HCT116 (cell line): ENCODE data around the gene NCKAP5L. TPM values are rescaled to one million over a fixed set of nuclear protein-coding genes. Genes with fewer than 3 reads are reported as not detected.

Experiments
- ATAC-seq: fragments of 200-7000 bp; cut with Tn5 transposase; 2 replicates; pipeline ENCODE4 v1.9.1; 2020; ENCODE audit warnings: mild to moderate bottlenecking, moderate library complexity
- BruUV-seq: library from RNA; stranded (reverse); fragments of 400-500 nt; replicated peaks from 2 replicates; lab custom pipeline; 2021; lab: Mats Ljungman, UMichigan
- CTCF ChIA-PET: fragments of 300-600 bp; sonication (Branson Sonifier 250); formaldehyde crosslinking; loops from one replicate; lab custom pipeline; 2021; ENCODE audit warnings: antibody characterized with exemption; lab: Charles Lee
- POLR2A ChIA-PET: fragments of 300-600, 350-600 bp; sonication (Branson Sonifier 250); formaldehyde crosslinking; loops from one replicate; lab custom pipeline; 2021; ENCODE audit warnings: antibody characterized with exemption; lab: Charles Lee
- RAD21 ChIA-PET, 2 experiments: fragments of 300-600 bp; sonication (Branson Sonifier 250); formaldehyde crosslinking; loops; one replicate each; lab custom pipeline; 2023; ENCODE audit warnings: low total read pairs in 2 of 2; ENCODE audit not compliant: uncharacterized antibody in 2 of 2, unreplicated experiment in 2 of 2, low non-redundant PET in 1 of 2; lab: Charles Lee
- DNase-seq: peaks from one replicate; pipeline ENCODE4 v3.0.0-alpha.2; 2010; ENCODE audit warnings: low read depth, low spot score
- H2AFZ ChIP-seq: fragments of 200-600 bp; shearing (Covaris generic), sonication (generic); 2 replicates; pipeline ENCODE4 v1.6.1; 2017; ENCODE audit warnings: low read depth, mixed run types, mixed read lengths, antibody characterized with exemption, low read length; ENCODE audit not compliant: poor library complexity, severe bottlenecking
- H3K27ac ChIP-seq: 2 replicates; pipeline ENCODE4 v1.5.1; 2012; ENCODE audit warnings: low read depth, low read length
- H3K27me3 ChIP-seq: fragments of 200-600 bp; sonication (generic); 2 replicates; pipeline ENCODE4 v1.6.1; 2016; ENCODE audit warnings: mixed run types, low read length, mixed read lengths; ENCODE audit not compliant: insufficient read depth
- H3K36me3 ChIP-seq, 2 experiments: fragments of 200-500 bp in 1 of 2; fragments of 200-600 bp in 1 of 2; sonication (Bioruptor generic) in 1 of 2; sonication (generic) in 1 of 2; 2 replicates each; pipeline versions ENCODE4 v1.5.1 to v1.6.1; 2014 to 2016; ENCODE audit warnings: low read length in 2 of 2, inconsistent platforms in 1 of 2, mixed read lengths in 1 of 2, mixed run types in 1 of 2; ENCODE audit not compliant: insufficient read depth in 2 of 2, control insufficient read depth in 1 of 2
- H3K4me1 ChIP-seq, 2 experiments: fragments of 200-600 bp in 1 of 2; sonication (generic) in 1 of 2; 2 replicates each; pipeline versions ENCODE4 v1.5.1 to v1.6.1; 2012 to 2017; ENCODE audit warnings: low read length in 2 of 2, inconsistent platforms in 1 of 2, mild to moderate bottlenecking in 1 of 2, mixed read lengths in 1 of 2, mixed run types in 1 of 2, moderate library complexity in 1 of 2; ENCODE audit not compliant: insufficient read depth in 2 of 2, control insufficient read depth in 1 of 2
- H3K4me2 ChIP-seq: fragments of 200-600 bp; sonication (generic); 2 replicates; pipeline ENCODE4 v1.6.1; 2017; ENCODE audit warnings: mixed run types, low read length, mixed read lengths
- H3K4me3 ChIP-seq, 2 experiments: fragments of 200-600 bp in 1 of 2; sonication (generic) in 1 of 2; replicated peaks in 1 of 2; 2 replicates each; pipeline ENCODE4 v1.5.1; 2011 to 2016; ENCODE audit warnings: low read length in 2 of 2, control low read depth in 1 of 2, low read depth in 1 of 2, mild to moderate bottlenecking in 1 of 2, mixed read lengths in 1 of 2, mixed run types in 1 of 2
- H3K79me2 ChIP-seq: fragments of 200-600 bp; sonication (generic); 2 replicates; pipeline ENCODE4 v1.6.1; 2017; ENCODE audit warnings: mild to moderate bottlenecking, mixed run types, low read length, moderate library complexity, mixed read lengths; ENCODE audit not compliant: insufficient read depth
- H3K9ac ChIP-seq: fragments of 200-600 bp; sonication (generic); 2 replicates; pipeline ENCODE4 v1.6.1; 2016; ENCODE audit warnings: low read length, mixed read lengths
- H3K9me2 ChIP-seq: fragments of 200-600 bp; sonication (generic), shearing (Covaris generic); 2 replicates; pipeline ENCODE4 v1.6.1; 2017; ENCODE audit warnings: mixed run types, mild to moderate bottlenecking, moderate library complexity; ENCODE audit not compliant: insufficient read depth
- H3K9me3 ChIP-seq, 2 experiments: fragments of 200-500 bp in 1 of 2; fragments of 200-600 bp in 1 of 2; sonication (Bioruptor generic) in 1 of 2; sonication (generic) in 1 of 2; 2 replicates each; pipeline ENCODE4 v1.6.1; 2014 to 2017; ENCODE audit warnings: low read length in 2 of 2, mixed read lengths in 2 of 2, inconsistent platforms in 1 of 2, low read depth in 1 of 2, mild to moderate bottlenecking in 1 of 2, mixed run types in 1 of 2, moderate library complexity in 1 of 2; ENCODE audit not compliant: control insufficient read depth in 1 of 2, insufficient read depth in 1 of 2
- H4K20me1 ChIP-seq: fragments of 200-600 bp; sonication (generic), shearing (Covaris generic); 2 replicates; pipeline ENCODE4 v1.6.1; 2017; ENCODE audit warnings: mixed run types, mild to moderate bottlenecking, moderate library complexity; ENCODE audit not compliant: insufficient read depth
- CBX3 ChIP-seq: IDR thresholded peaks from 2 replicates; pipeline ENCODE4 v1.6.1; 2012; ENCODE audit warnings: low read depth
- CTCF ChIP-seq, 3 experiments: fragments of 200-600 bp in 1 of 3; sonication (generic) in 1 of 3; IDR thresholded peaks in 2 of 3; conservative IDR thresholded peaks in 1 of 3; 2 replicates each; pipeline ENCODE4 v1.5.1; 2012 to 2017; ENCODE audit warnings: low read depth in 2 of 3, low read length in 2 of 3, antibody characterized with exemption in 1 of 3, borderline replicate concordance in 1 of 3, control low read depth in 1 of 3, mild to moderate bottlenecking in 1 of 3, mixed read lengths in 1 of 3, mixed run types in 1 of 3, moderate library complexity in 1 of 3; ENCODE audit not compliant: insufficient read depth in 1 of 3
- EGR1 ChIP-seq: IDR thresholded peaks from 2 replicates; pipeline ENCODE4 v1.6.1; 2012; ENCODE audit warnings: low read depth
- REST ChIP-seq: IDR thresholded peaks from 2 replicates; pipeline ENCODE4 v1.6.1; 2012; ENCODE audit warnings: low read depth
- SP1 ChIP-seq: IDR thresholded peaks from 2 replicates; pipeline ENCODE4 v1.6.1; 2012; ENCODE audit warnings: low read depth
- TCF7L2 ChIP-seq: IDR thresholded peaks from 2 replicates; pipeline ENCODE4 v1.7.0; 2011; ENCODE audit warnings: borderline replicate concordance, inconsistent platforms; ENCODE audit not compliant: insufficient read depth, insufficient read length; ENCODE audit errors: extremely low read depth
- YY1 ChIP-seq: IDR thresholded peaks from 2 replicates; pipeline ENCODE4 v1.6.1; 2011; ENCODE audit warnings: low read length, low read depth, moderate library complexity, mild to moderate bottlenecking; ENCODE audit not compliant: insufficient replicate concordance; ENCODE audit errors: extremely low read depth
- ZFX ChIP-seq: fragments of 450-650 bp; IDR thresholded peaks from 2 replicates; pipeline ENCODE4 v1.6.1; 2017
- ZNF274 ChIP-seq: fragments of 200-500 bp; sonication (Bioruptor generic); IDR thresholded peaks from 2 replicates; pipeline ENCODE4 v1.6.1; 2014; ENCODE audit warnings: mild to moderate bottlenecking, low read depth, low read length, inconsistent platforms
- intact Hi-C: fragments of 100-400 bp; cut with micrococcal nuclease; formaldehyde crosslinking; loops from 2 replicates; pipeline ENCODE4 v1.10.0; 2022
- total RNA-seq: library from RNA; stranded (reverse); gene quantifications from one replicate; pipeline ENCODE4 v1.2.1, GENCODE V29; 2021; ENCODE audit not compliant: unreplicated experiment
- TF ChIP-seq, protein P1 (sequence below): IDR thresholded peaks from 2 replicates; pipeline ENCODE4 v1.6.1; 2011; ENCODE audit warnings: mild to moderate bottlenecking, low read length, moderate library complexity; ENCODE audit not compliant: insufficient replicate concordance; ENCODE audit errors: extremely low read depth

Gene NCKAP5L
- total RNA-seq, 1 experiment from 2014 or later: 12.1 TPM

DNA sequence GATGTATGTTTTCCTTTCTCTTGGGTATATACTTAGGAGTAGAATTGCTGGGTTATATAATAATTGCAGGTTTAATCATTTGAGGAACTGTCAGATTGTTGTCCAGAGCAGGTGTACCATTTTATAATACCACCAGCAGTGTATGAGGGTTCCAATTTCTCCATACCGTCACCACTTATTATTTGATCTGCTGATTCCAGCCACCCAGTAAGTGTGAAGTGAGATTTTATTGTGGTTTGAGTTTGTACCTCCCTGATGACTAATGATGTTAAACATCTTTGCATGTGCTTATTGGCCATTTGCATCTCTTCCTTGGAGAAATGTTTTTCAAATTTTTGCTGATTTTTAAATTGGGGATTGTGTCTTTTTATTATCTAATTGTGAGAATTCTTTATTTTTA is 15.1 kb downstream of the NCKAP5L start (continued):
- TF ChIP-seq CTCF (IDR thresholded peaks at IDR 0.05 in 2 of 3, conservative IDR thresholded peaks at IDR 0.05 in 1 of 3; ENCODE audit: borderline replicate concordance in 1 of 3, insufficient read depth in 1 of 3, low read depth in 2 of 3, low read length in 2 of 3) (no peak), EGR1 (no peak), YY1 (no peak)
- TF ChIP-seq, protein P1, sequence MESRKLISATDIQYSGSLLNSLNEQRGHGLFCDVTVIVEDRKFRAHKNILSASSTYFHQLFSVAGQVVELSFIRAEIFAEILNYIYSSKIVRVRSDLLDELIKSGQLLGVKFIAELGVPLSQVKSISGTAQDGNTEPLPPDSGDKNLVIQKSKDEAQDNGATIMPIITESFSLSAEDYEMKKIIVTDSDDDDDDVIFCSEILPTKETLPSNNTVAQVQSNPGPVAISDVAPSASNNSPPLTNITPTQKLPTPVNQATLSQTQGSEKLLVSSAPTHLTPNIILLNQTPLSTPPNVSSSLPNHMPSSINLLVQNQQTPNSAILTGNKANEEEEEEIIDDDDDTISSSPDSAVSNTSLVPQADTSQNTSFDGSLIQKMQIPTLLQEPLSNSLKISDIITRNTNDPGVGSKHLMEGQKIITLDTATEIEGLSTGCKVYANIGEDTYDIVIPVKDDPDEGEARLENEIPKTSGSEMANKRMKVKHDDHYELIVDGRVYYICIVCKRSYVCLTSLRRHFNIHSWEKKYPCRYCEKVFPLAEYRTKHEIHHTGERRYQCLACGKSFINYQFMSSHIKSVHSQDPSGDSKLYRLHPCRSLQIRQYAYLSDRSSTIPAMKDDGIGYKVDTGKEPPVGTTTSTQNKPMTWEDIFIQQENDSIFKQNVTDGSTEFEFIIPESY: no peak

DNA sequence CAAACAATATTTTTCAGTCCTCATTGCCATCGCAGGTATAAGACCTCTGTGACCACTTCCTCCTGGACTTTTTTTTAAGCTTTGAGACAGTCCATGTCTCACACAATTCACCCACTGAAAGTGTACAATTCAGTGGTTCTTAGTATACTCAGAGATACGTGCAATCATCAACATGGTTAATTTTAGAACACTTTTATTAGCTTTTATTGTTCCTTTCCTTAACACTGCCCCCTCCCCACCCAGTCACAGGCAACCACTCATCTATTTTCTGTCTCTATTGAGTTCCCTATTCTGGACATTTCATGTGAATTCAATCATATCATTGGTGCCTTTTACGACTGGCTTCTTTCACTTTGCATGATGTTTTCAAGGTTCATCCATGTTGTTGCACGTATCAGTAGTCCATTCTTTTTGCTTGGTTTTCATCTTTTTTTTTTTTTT is 16.2 kb downstream of the NCKAP5L start:
- Histone ChIP-seq H3K27me3 (no peaks in the 10 kb centered on the region), H3K79me2 (no peaks in the 10 kb centered on the region), H3K9me2 (no peaks in the 10 kb centered on the region), H4K20me1 (no peaks in the 10 kb centered on the region), H3K4me1 (no peaks in the 10 kb centered on the region), H3K4me3 (no peak overlapping the region), H3K9me3 (no peaks in the 10 kb centered on the region), H3K36me3 (no peaks in the 10 kb centered on the region), H3K27ac (no peak overlapping the region), H3K9ac (no peak overlapping the region), H2AFZ (no peak overlapping the region), H3K4me2 (no peak overlapping the region)
- ATAC-seq: no peak
- ChIA-PET CTCF (no interaction called here), RAD21 (no interaction called here), POLR2A (interaction anchor here (1.2 kb wide), 1 partner anchor 8 kb away, joined by 4 read pairs; no protein-coding TSS in a partner anchor)
- BruUV-seq: no TSS peak
- DNase-seq: no peak
- intact Hi-C loops: no loop called here
- TF ChIP-seq REST (no peak), TCF7L2 (no peak), SP1 (no peak), ZFX (no peak), CBX3 (no peak), CTCF (IDR thresholded peaks at IDR 0.05 in 2 of 3, conservative IDR thresholded peaks at IDR 0.05 in 1 of 3; ENCODE audit: borderline replicate concordance in 1 of 3, insufficient read depth in 1 of 3, low read depth in 2 of 3, low read length in 2 of 3) (no peak), ZNF274 (no peak)
- TF ChIP-seq, protein P1: no peak
